GM10248 (cell line): Measurements from ENCODE around the gene PPP1R1C.

Experiments used
- CTCF ChIA-PET: fragments of 300-600 bp; sonication (Branson Sonifier 250); formaldehyde crosslinking; extraction: SDS; loops from one replicate; lab custom pipeline; 2021; ENCODE audit warnings: antibody characterized with exemption; lab: Yijun Ruan, JAX
- POLR2A ChIA-PET: fragments of 350-650 bp; sonication (Branson Sonifier 250); formaldehyde crosslinking; extraction: SDS; loops from one replicate; lab custom pipeline; 2020; ENCODE audit warnings: antibody characterized with exemption; lab: Yijun Ruan, JAX
- DNase-seq: peaks from one replicate; pipeline ENCODE4 v3.0.0; 2012; ENCODE audit errors: extremely low spot score
- CTCF ChIP-seq: IDR thresholded peaks from 2 replicates; pipeline ENCODE4 v1.5.1; 2012; ENCODE audit warnings: mild to moderate bottlenecking, low read depth; ENCODE audit errors: extremely low read depth, missing control alignments, control extremely low read depth

Gene PPP1R1C

GRCh38 chr2:182101263-182101662, 115.6 kb downstream of the PPP1R1C start:
- CTCF ChIA-PET, result no interaction called here
- POLR2A ChIA-PET, result no interaction called here
- no peak for TF ChIP-seq CTCF
- no peak for DNase-seq

GRCh38 chr2:182103526-182103925, 117.9 kb downstream of the PPP1R1C start:
- no peak for TF ChIP-seq CTCF
- POLR2A ChIA-PET, result no interaction called here
- CTCF ChIA-PET, result no interaction called here
- no peak for DNase-seq

- DNase-seq, result no peak
- POLR2A ChIA-PET, result no interaction called here
- CTCF ChIA-PET, result interaction anchor here (1.3 to 1.6 kb wide), 2 partner anchors 8 to 32 kb away, joined by 4 read pairs; no protein-coding TSS in a partner anchor
- TF ChIP-seq CTCF, result no peak
Observed at GRCh38 chr2:182110347-182110746, 124.7 kb downstream of the PPP1R1C start.

- no peak for TF ChIP-seq CTCF
- DNase-seq, result no peak
- CTCF ChIA-PET, result no interaction called here
- POLR2A ChIA-PET, result no interaction called here
Observed at GRCh38 chr2:182113334-182113733, 127.7 kb downstream of the PPP1R1C start.

GRCh38 chr2:182115258-182115657, 129.6 kb downstream of the PPP1R1C start:
- no peak for DNase-seq
- ChIA-PET CTCF (no interaction called here), POLR2A (no interaction called here)
- no peak for TF ChIP-seq CTCF

GRCh38 chr2:182116774-182117173, 131.1 kb downstream of the PPP1R1C start:
- DNase-seq, result no peak
- CTCF ChIA-PET, result interaction anchor here (1.1 to 1.5 kb wide), 2 partner anchors 9 to 24 kb away, joined by 3 to 4 read pairs; no protein-coding TSS in a partner anchor
- POLR2A ChIA-PET, result no interaction called here
- TF ChIP-seq CTCF, result no peak
